Cortex of kidney (tissue), 1 donor: ENCODE measurements around the gene CYP2U1.

Experiments used
- DNase-seq: peaks from one replicate; lab custom pipeline; 2025; lab: John Stamatoyannopoulos, UW

The CYP2U1 gene

GRCh38 chr4:107987916-107988762 lies 56.8 kb downstream of the CYP2U1 start:
- DNase-seq, result no peak

GRCh38 chr4:107988763-107989035 lies 57.4 kb downstream of the CYP2U1 start:
- no peak for DNase-seq

- DNase-seq, result no peak
Observed at GRCh38 chr4:107989162-107989536, 57.8 kb downstream of the CYP2U1 start.

- peak; percentile 72 for DNase-seq
Observed at GRCh38 chr4:107989537-107990386, 58.4 kb downstream of the CYP2U1 start, which contains the start of gene HADH. Gene HADH (plus strand): TSS chr4:107989889. CDS start chr4:107989933, 44 bp downstream.

- no peak for DNase-seq
Observed at GRCh38 chr4:107991945-107992630, 60.7 kb downstream of the CYP2U1 start.

- DNase-seq, result no peak
Observed at GRCh38 chr4:107993969-107994368, 62.6 kb downstream of the CYP2U1 start.

GRCh38 chr4:107994894-107995293 lies 63.5 kb downstream of the CYP2U1 start:
- DNase-seq, result no peak

GRCh38 chr4:107996949-107997788 lies 65.8 kb downstream of the CYP2U1 start:
- DNase-seq, result no peak

GRCh38 chr4:107997794-107998193 lies 66.4 kb downstream of the CYP2U1 start:
- DNase-seq, result no peak

GRCh38 chr4:107999932-108000539 lies 68.7 kb downstream of the CYP2U1 start:
- DNase-seq, result no peak

- no peak for DNase-seq
Observed at GRCh38 chr4:108001540-108002135, 70.3 kb downstream of the CYP2U1 start.
